Measurements from ENCODE around the gene RIN2. TPM values are rescaled to one million over a fixed set of nuclear protein-coding genes. Genes with fewer than 3 reads are reported as not detected.
"Not testable (repeated sequence)": the region's sequence is repeated elsewhere in the genome, so short reads cannot be mapped to it uniquely, and the experiment has no call there.

Gene RIN2
- total RNA-seq, 1 donor from 2014 or later, result not detected

GRCh38 chr20:19737025-19737424 is 21.0 kb upstream of the RIN2 start:
- intact Hi-C loops (cut with micrococcal nuclease), result no loop called here

- intact Hi-C loops (cut with micrococcal nuclease), result no loop called here
These were observed 19.1 kb upstream of the RIN2 start for GRCh38 chr20:19738951-19739350.

- intact Hi-C loops (cut with micrococcal nuclease), result no loop called here
These were observed 18.7 kb upstream of the RIN2 start for GRCh38 chr20:19739351-19739750.

GRCh38 chr20:19740512-19740911 is 17.5 kb upstream of the RIN2 start:
- intact Hi-C loops (cut with micrococcal nuclease), result no loop called here

GRCh38 chr20:19741924-19742323 is 16.1 kb upstream of the RIN2 start:
- intact Hi-C loops (cut with micrococcal nuclease), result no loop called here

- intact Hi-C loops (cut with micrococcal nuclease), result no loop called here
These were observed 15.0 kb upstream of the RIN2 start for GRCh38 chr20:19742974-19743639.

GRCh38 chr20:19743640-19743995 is 14.4 kb upstream of the RIN2 start:
- intact Hi-C loops (cut with micrococcal nuclease), result no loop called here

GRCh38 chr20:19745106-19745505 is 13.0 kb upstream of the RIN2 start:
- intact Hi-C loops (cut with micrococcal nuclease), result no loop called here

GRCh38 chr20:19745584-19745983 is 12.5 kb upstream of the RIN2 start:
- intact Hi-C loops (cut with micrococcal nuclease), result no loop called here

- intact Hi-C loops (cut with micrococcal nuclease), result no loop called here
These were observed 11.7 kb upstream of the RIN2 start for GRCh38 chr20:19746396-19746795.

GRCh38 chr20:19747903-19748302 is 10.2 kb upstream of the RIN2 start:
- intact Hi-C loops (cut with micrococcal nuclease), result no loop called here

GRCh38 chr20:19748681-19749080 is 9.4 kb upstream of the RIN2 start:
- intact Hi-C loops (cut with micrococcal nuclease), result no loop called here

GRCh38 chr20:19749618-19750071 is 8.4 kb upstream of the RIN2 start:
- intact Hi-C loops (cut with micrococcal nuclease), result no loop called here

- intact Hi-C loops (cut with micrococcal nuclease), result no loop called here
These were observed 7.9 kb upstream of the RIN2 start for GRCh38 chr20:19750101-19750606.

- intact Hi-C loops (cut with micrococcal nuclease), result no loop called here
These were observed 7.0 kb upstream of the RIN2 start for GRCh38 chr20:19750907-19751636.

GRCh38 chr20:19754201-19754600 is 3.9 kb upstream of the RIN2 start:
- intact Hi-C loops (cut with micrococcal nuclease), result not testable (repeated sequence)

GRCh38 chr20:19756761-19757486 is 1.1 kb upstream of the RIN2 start:
- intact Hi-C loops (cut with micrococcal nuclease), result no loop called here

GRCh38 chr20:19757487-19758132 is 448 bp upstream of the RIN2 start:
- intact Hi-C loops (cut with micrococcal nuclease), result no loop called here

GRCh38 chr20:19758501-19759331 is 658 bp downstream of the RIN2 start:
- intact Hi-C loops (cut with micrococcal nuclease), result no loop called here

GRCh38 chr20:19760371-19760721 is 2.3 kb downstream of the RIN2 start:
- intact Hi-C loops (cut with micrococcal nuclease), result no loop called here

- intact Hi-C loops (cut with micrococcal nuclease), result no loop called here
These were observed 3.3 kb downstream of the RIN2 start for GRCh38 chr20:19761326-19761725.
